Measurements from ENCODE around the gene P2RY11.

P2RY11 gene

DNA sequence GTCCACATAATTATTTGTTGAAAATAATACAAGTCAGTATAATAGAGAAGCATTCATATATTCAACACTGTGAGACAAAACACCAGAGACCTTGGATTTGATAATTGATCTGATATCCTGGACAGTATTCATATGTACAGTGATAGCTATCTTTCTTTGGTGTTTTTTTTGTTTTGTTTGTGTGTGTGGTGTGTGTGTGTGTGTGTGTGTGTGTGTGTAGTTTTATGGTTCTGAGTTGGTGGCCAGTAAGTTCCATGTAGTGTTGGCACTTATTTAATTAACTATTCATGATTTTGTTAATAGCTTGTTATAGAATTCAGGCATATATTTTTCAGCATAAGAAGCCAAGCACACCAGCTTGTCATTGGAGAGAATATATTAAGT, 7.4 kb upstream of the P2RY11 start:
- TF ChIP-seq POLR2A (IDR thresholded peaks at IDR 0.05; ENCODE audit: low read length) (no peak), GATA1 (IDR thresholded peaks at IDR 0.05; ENCODE audit: low read depth, low read length) (no peak)
- DNase-seq, result no peak

DNA sequence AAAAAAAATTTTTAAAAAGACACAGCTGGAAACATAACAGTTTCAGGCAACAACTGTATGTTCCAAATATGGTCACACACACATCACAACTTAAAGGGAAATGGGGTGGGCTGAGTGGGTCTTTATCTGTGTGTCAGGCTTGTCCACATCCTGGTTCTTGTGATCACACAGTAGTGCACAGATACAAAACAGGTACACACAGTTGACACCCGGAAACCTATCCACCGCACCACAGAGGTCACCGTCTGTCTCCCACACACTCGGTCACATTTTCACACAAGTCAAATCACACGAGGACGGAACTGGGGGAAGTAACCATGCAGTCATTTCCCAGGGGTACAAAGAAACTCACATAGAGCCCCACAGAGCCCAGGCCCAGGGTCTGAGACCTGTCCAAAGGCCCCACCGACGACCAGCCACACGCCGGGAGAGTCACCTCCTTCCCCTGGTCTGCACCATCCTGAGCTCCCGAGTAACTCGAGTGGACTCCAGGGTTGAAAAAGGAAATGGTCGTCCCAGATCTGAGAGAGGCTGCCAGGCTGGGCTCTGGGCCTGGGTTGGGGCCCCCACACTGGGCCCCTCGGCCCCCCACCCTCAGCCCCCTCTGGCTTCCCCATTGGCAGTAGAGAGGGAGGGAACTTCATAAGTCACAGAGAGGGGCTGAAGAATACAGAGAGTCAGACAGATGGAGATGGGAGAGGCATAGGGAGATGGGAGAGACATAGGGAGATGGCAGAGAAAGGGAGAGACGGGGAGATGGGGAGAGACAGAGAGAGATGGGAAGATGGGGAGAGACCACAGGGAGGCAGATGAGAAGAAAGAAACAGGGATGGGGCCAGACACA, 6.6 kb upstream of the P2RY11 start:
- TF ChIP-seq GATA1 (IDR thresholded peaks at IDR 0.05; ENCODE audit: low read depth, low read length), result no peak
- no peak for TF ChIP-seq POLR2A (IDR thresholded peaks at IDR 0.05; ENCODE audit: low read length)
- peak; percentile 34 to 52 for DNase-seq

DNA sequence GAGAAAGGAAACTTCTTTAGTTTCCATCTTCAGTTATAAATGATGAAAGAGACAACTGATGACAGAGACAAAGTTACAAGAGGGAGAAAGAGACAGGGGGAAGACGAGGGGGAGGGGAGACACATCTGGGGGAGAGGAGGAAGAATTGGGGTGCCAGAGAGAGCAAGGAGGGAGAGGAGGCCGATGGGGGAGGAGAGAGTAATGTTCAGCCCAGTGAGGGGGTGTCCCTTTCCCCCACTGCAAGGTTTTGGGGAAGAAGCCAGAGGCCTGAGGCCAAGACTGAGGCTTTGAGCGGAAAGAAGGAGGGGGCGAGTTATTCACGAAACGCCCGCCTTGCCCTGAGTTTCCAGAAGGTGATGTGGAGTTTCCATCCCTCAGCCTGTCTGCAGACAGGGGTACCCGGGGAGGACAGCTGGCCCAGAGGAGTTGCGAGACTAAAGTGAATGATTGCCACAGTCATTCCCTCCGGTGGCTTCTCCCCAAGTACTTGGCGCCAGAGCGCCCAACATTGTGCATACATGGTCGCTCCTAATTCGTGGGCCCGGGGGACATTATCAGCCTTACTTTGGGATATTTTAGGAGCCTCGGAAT, 5.9 kb upstream of the P2RY11 start:
- TF ChIP-seq GATA1 (IDR thresholded peaks at IDR 0.05; ENCODE audit: low read depth, low read length) (no peak), POLR2A (IDR thresholded peaks at IDR 0.05; ENCODE audit: low read length) (no peak)
- DNase-seq, result no peak

DNA sequence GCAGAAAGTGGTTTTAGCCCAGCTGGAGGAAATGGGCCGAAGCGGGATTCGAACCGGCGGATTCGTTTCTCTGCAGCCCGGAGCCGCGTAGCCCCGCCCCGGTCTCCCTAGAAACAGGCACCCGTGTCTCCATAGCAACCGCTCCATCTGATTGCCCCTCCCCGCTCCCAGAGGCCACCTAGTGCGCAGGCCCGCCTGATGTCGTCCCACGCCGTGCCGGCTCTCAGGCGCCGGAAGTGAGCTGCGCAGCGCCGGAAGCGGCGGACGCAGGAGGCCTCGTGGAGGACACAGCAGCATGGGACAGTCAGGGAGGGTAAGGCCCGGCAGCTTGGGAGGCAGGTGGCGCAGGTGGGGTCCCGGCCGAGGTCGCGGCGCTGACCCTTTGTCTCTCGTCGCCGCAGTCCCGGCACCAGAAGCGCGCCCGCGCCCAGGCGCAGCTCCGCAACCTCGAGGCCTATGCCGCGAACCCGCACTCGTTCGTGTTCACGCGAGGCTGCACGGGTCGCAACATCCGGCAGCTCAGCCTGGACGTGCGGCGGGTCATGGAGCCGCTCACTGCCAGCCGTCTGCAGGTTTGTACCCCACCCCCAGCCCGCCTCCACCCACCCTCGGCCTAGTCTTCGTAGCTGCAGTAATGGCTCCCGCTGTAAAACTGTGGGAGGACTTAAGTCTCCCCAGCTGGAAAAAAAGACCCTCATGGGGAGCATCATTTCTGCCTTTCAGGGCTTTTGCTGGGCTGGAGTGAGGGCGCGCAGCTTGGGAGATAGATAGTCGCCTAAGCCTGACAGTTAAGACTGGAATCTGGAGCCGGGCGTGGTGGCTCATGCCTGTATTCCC, 5.2 kb upstream of the P2RY11 start, which contains the start of gene PPAN:
Gene PPAN (plus strand): TSS at position 263 of the 837 bp plus-strand sequence. CDS start 33 bp downstream, at position 296.
- peak; percentile 99 for DNase-seq
- TF ChIP-seq POLR2A (IDR thresholded peaks at IDR 0.05; ENCODE audit: low read length) (peak; percentile 76), GATA1 (IDR thresholded peaks at IDR 0.05; ENCODE audit: low read depth, low read length) (no peak)

DNA sequence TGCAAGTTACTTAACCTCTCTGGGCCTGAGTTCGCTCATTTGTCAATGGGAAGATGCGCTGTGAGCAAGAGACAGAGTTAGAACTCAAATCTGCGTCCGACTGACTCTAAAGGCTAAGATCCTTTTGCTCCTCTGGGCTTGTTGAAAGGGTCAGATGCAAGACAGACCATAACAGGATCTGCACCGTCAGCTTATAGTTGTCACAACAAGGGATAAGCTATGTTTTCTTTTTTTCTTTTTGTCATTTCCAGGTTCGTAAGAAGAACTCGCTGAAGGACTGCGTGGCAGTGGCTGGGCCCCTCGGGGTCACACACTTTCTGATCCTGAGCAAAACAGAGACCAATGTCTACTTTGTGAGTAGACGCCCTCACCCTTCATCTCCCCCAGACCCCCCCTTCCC, 4.2 kb upstream of the P2RY11 start:
- DNase-seq, result no peak
- TF ChIP-seq POLR2A (IDR thresholded peaks at IDR 0.05; ENCODE audit: low read length) (no peak), GATA1 (IDR thresholded peaks at IDR 0.05; ENCODE audit: low read depth, low read length) (no peak)

DNA sequence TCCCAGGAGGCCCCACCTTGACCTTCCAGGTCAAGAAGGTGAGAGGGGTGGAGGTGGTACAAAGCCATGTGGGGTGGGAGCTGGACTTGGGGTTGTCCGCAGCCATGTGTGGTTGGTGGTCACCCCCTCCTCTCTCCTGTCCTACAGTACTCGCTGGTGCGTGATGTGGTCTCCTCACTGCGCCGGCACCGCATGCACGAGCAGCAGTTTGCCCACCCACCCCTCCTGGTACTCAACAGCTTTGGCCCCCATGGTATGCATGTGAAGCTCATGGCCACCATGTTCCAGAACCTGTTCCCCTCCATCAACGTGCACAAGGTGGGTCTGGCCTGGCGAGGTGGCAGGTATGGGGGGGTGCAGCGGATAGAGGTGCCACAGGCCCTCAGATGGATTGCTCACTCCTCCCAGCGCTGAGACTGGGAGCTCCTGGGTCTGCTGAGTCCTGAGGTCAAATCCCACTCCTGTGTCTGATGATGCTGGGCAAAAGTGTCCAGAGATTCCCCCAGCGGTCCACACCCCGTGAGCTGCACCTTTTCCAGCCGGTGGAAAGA, 3.6 kb upstream of the P2RY11 start:
- DNase-seq, result no peak
- no peak for TF ChIP-seq GATA1 (IDR thresholded peaks at IDR 0.05; ENCODE audit: low read depth, low read length)
- TF ChIP-seq POLR2A (IDR thresholded peaks at IDR 0.05; ENCODE audit: low read length), result no peak

DNA sequence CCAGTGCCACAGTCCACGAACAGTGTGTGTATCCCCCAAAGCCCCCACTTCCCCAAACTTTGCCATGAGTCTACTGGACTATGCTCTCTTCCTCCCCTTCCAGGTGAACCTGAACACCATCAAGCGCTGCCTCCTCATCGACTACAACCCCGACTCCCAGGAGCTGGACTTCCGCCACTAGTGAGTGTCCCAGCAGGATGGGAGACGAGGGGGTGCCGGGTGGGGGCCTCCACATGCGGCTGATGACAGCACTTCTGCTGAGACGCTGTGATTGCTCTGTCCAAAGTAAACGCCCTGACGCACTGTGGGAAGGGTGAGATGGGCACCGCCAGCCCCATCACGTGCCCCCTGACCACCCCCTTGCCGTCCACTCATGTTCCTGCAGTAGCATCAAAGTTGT, 2.0 kb upstream of the P2RY11 start:
- no peak for TF ChIP-seq GATA1 (IDR thresholded peaks at IDR 0.05; ENCODE audit: low read depth, low read length)
- no peak for TF ChIP-seq POLR2A (IDR thresholded peaks at IDR 0.05; ENCODE audit: low read length)
- no peak for DNase-seq

DNA sequence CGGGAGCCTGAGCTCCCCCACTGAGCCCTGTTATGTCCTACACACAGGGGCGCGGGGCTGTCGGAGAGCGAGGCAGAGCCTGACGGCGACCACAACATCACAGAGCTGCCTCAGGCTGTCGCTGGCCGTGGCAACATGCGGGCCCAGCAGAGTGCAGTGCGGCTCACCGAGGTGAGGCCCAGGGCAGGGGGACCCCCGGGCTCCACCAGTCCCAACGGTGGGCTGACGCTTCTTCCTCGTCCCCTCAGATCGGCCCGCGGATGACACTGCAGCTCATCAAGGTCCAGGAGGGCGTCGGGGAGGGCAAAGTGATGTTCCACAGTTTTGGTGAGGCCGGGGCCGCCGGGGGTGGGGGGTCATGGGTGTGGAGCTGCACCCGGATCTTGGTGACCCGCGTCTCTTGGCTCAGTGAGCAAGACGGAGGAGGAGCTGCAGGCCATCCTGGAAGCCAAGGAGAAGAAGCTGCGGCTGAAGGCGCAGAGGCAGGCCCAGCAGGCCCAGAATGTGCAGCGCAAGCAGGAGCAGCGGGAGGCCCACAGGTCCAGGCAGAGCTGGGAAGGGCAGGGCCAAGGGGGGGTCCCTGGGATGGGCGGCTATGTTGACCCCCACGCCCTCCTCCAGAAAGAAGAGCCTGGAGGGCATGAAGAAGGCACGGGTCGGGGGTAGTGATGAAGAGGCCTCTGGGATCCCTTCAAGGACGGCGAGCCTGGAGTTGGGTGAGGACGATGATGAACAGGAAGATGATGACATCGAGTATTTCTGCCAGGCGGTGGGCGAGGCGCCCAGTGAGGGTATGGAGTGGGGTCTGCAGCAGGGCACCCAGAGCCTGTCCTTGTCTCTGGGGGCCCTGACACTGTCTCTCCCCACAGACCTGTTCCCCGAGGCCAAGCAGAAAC, 1.2 kb upstream of the P2RY11 start:
- DNase-seq, result no peak
- TF ChIP-seq POLR2A (IDR thresholded peaks at IDR 0.05; ENCODE audit: low read length), result no peak
- no peak for TF ChIP-seq GATA1 (IDR thresholded peaks at IDR 0.05; ENCODE audit: low read depth, low read length)

DNA sequence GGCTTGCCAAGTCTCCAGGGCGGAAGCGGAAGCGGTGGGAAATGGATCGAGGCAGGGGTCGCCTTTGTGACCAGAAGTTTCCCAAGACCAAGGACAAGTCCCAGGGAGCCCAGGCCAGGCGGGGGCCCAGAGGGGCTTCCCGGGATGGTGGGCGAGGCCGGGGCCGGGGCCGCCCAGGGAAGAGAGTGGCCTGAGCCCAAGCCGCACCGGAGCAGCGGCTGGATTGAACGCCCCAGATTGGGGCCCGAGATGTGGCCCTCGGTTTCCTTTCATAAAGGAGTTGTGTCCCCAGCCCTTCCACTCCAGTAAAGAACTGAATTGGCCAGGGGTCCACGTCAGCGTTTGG, 548 bp upstream of the P2RY11 start:
- TF ChIP-seq POLR2A (IDR thresholded peaks at IDR 0.05; ENCODE audit: low read length) (no peak), GATA1 (IDR thresholded peaks at IDR 0.05; ENCODE audit: low read depth, low read length) (no peak)
- no peak for DNase-seq

DNA sequence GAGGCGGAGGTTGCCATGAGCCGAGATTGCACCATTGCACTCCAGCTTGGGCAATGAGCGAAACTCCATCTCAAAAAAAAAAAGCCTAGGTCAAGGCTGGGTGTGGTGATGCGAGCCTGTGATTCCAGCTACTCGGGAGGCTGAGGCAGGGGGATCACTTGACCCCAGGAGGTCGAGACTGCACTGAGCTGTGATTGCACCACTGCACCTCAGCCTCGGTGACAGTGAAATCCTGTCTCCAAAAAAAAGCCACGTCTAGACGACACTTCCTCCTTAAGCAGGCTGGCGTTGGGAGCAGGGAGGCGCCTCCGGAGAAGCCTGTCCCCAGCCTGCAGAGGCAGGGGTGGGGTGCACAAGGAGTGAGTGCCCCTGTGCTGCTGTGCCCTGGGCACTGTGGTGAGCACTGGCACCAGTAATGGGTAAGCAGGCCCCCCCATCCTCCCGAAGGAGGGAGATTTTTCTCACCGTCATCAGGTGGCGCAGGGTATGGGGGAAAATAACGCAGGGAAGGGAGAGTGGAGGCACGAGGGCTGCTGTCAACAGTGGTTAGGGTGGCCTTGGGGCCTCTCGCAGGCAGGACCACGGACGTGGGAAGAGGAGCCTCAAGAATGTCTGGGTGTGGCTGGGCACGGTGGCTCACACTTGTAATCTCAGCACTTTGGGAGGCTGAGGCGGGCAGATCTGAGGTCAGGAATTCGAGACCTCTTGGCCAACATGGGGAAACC, 706 bp downstream of the P2RY11 start:
- DNase-seq, result no peak
- TF ChIP-seq GATA1 (IDR thresholded peaks at IDR 0.05; ENCODE audit: low read depth, low read length), result no peak
- peak; percentile 41 for TF ChIP-seq POLR2A (IDR thresholded peaks at IDR 0.05; ENCODE audit: low read length)

DNA sequence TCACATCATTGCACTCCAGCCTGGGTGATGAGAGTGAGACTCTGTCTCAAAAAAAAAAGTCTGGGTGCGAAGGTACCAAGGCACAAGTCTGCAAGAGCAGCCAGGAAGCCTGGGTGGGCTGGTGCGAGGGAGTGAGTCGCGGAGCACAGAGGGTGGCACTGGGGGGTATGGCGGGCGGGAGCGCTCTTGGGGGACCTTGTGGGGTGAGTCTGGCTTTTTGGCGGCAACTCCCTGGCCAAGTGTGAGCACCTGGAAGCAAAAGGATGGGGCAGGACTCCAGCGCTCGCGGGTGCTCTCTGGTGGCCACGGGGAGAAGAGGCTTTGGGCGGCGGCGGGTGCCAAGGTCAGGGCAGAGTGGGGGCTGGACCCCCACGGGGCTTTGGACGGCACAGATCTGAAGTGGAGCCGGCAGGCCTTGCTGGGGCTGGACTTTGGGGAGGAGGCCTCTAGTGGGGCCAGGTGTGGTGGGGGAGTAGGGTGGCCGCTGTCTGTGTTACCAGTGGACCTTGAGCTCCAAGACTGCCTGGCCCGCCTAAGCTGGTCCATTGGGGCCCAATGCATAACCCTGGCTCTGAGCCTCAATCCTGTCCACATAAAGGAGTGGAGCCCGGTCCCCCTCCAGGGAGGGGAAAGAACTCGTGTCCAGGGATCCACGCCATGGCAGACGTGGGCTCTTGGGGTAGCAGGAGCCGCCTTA, 1.6 kb downstream of the P2RY11 start:
- peak; percentile 53 to 56 for DNase-seq
- no peak for TF ChIP-seq POLR2A (IDR thresholded peaks at IDR 0.05; ENCODE audit: low read length)
- TF ChIP-seq GATA1 (IDR thresholded peaks at IDR 0.05; ENCODE audit: low read depth, low read length), result no peak

DNA sequence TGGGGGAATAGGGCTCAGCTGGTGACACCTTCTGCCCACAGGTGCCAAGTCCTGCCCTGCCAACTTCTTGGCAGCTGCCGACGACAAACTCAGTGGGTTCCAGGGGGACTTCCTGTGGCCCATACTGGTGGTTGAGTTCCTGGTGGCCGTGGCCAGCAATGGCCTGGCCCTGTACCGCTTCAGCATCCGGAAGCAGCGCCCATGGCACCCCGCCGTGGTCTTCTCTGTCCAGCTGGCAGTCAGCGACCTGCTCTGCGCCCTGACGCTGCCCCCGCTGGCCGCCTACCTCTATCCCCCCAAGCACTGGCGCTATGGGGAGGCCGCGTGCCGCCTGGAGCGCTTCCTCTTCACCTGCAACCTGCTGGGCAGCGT, 2.1 kb downstream of the P2RY11 start:
- no peak for DNase-seq
- TF ChIP-seq POLR2A (IDR thresholded peaks at IDR 0.05; ENCODE audit: low read length) (peak; percentile 48), GATA1 (IDR thresholded peaks at IDR 0.05; ENCODE audit: low read depth, low read length) (no peak)

Data from erythroblast (primary cell).